ENCODE results near the gene RPS19.

DNA sequence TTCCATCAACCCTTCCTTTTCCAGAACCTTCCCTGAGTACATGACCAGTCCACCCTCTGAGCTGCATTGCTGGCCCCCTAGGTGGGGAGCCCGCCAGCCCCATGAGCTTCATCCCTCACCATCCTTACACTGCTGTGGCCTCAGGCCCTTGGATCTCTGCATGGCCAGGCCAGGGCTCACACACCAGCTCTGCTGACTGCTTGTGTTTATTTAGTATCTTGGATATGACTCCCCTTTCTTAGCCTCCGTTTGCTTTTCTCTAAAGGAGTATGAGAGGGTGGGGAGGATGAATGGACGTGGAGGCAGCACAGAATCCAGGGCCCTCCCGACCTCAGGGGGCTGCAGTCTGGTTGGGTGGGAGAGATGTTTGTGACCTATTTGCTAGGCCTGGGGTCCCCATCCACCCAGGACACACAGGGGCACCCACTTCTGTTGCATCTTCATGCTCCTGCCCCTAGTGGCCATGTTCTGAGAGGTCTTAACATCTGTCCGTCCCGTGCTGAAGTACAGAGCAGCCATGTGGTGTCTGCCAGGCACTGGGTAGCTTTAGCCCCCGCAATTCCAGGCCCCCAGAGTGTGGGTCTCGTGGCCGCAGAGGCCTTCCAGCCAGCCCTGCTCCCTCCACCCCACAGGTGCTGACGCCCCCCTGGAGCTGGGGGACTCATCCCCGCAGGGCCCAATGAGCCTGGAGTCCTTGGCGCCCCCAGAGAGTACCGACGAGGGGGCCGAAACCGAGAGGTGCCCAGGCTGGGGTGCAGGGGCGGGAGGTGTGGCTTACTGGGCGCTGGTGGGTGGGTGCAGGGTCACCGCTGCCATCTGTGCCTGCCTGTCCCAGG, 35.9 kb downstream of the RPS19 start:
- TF ChIP-seq, protein P1, sequence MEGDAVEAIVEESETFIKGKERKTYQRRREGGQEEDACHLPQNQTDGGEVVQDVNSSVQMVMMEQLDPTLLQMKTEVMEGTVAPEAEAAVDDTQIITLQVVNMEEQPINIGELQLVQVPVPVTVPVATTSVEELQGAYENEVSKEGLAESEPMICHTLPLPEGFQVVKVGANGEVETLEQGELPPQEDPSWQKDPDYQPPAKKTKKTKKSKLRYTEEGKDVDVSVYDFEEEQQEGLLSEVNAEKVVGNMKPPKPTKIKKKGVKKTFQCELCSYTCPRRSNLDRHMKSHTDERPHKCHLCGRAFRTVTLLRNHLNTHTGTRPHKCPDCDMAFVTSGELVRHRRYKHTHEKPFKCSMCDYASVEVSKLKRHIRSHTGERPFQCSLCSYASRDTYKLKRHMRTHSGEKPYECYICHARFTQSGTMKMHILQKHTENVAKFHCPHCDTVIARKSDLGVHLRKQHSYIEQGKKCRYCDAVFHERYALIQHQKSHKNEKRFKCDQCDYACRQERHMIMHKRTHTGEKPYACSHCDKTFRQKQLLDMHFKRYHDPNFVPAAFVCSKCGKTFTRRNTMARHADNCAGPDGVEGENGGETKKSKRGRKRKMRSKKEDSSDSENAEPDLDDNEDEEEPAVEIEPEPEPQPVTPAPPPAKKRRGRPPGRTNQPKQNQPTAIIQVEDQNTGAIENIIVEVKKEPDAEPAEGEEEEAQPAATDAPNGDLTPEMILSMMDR (conservative IDR thresholded peaks at IDR 0.05): peak; percentile 45; the same call in 1 of the 2 replicates
- no peak for TF ChIP-seq EZH2 (IDR thresholded peaks at IDR 0.05; ENCODE audit: low read depth)

All from PC-9 (cell line).